Activated T-cell treated with anti-CD3 and anti-CD28 coated beads, Interleukin-2, amount 50 U/mL, for 24 hours (primary cell): ENCODE measurements around the gene AURKA.
"Not testable (repeated sequence)": the region's sequence is repeated elsewhere in the genome, so short reads cannot be mapped to it uniquely, and the experiment has no call there.

ENCODE experiments used
- DNase-seq: peaks from one replicate; pipeline ENCODE4 v3.0.0-alpha.2; 2020
- H3K27ac Mint-ChIP-seq: 2 replicates; pipeline ENCODE4 v1.8.0; 2020; ENCODE audit warnings: mild to moderate bottlenecking, mixed read lengths
- H3K27me3 Mint-ChIP-seq: 2 replicates; pipeline ENCODE4 v1.8.0; 2020; ENCODE audit warnings: mixed read lengths
- H3K36me3 Mint-ChIP-seq: 2 replicates; pipeline ENCODE4 v1.8.0; 2020; ENCODE audit warnings: low read depth, mixed read lengths
- H3K4me1 Mint-ChIP-seq: 2 replicates; pipeline ENCODE4 v1.8.0; 2020; ENCODE audit warnings: low read depth, mixed read lengths
- H3K4me3 Mint-ChIP-seq: 2 replicates; pipeline ENCODE4 v1.8.0; 2020; ENCODE audit warnings: mild to moderate bottlenecking, moderate library complexity, mixed read lengths
- H3K9me3 Mint-ChIP-seq: 2 replicates; pipeline ENCODE4 v1.8.0; 2020; ENCODE audit warnings: mixed read lengths

Gene AURKA

GRCh38 chr20:56412949-56413348 is 20.9 kb upstream of the AURKA start:
- no peaks in the 10 kb centered on the region for H3K27me3 Mint-ChIP-seq
- peaks cover 74% of the 10 kb centered on the region for H3K4me1 Mint-ChIP-seq
- DNase-seq: no peak
- H3K27ac Mint-ChIP-seq: peak overlapping the region; percentile 92
- H3K36me3 Mint-ChIP-seq: peaks cover 61% of the 10 kb centered on the region
- no peaks in the 10 kb centered on the region for H3K9me3 Mint-ChIP-seq
- H3K4me3 Mint-ChIP-seq: peak overlapping the region; percentile 77

- peaks cover 66% of the 10 kb centered on the region for H3K36me3 Mint-ChIP-seq
- H3K4me3 Mint-ChIP-seq: peak overlapping the region; percentile 77
- DNase-seq: no peak
- H3K27me3 Mint-ChIP-seq: no peaks in the 10 kb centered on the region
- H3K27ac Mint-ChIP-seq: peak overlapping the region; percentile 92
- H3K4me1 Mint-ChIP-seq: peaks cover 69% of the 10 kb centered on the region
- H3K9me3 Mint-ChIP-seq: no peaks in the 10 kb centered on the region
These were observed 20.4 kb upstream of the AURKA start for GRCh38 chr20:56412473-56412790.

- no peaks in the 10 kb centered on the region for H3K27me3 Mint-ChIP-seq
- H3K9me3 Mint-ChIP-seq: no peaks in the 10 kb centered on the region
- peaks cover 68% of the 10 kb centered on the region for H3K36me3 Mint-ChIP-seq
- peak; percentile 54 for DNase-seq
- peak within 1 kb of the TSS; percentile 77 for H3K4me3 Mint-ChIP-seq
- H3K4me1 Mint-ChIP-seq: peaks cover 64% of the 10 kb centered on the region
- H3K27ac Mint-ChIP-seq: peak within 1 kb of the TSS; percentile 92
These were observed 19.9 kb upstream of the AURKA start, which contains the start of gene CASS4 for GRCh38 chr20:56411759-56412472. Gene CASS4, plus strand, starts transcription at chr20:56412260. Its CDS starts 199 bp downstream, at chr20:56412459.

DNA sequence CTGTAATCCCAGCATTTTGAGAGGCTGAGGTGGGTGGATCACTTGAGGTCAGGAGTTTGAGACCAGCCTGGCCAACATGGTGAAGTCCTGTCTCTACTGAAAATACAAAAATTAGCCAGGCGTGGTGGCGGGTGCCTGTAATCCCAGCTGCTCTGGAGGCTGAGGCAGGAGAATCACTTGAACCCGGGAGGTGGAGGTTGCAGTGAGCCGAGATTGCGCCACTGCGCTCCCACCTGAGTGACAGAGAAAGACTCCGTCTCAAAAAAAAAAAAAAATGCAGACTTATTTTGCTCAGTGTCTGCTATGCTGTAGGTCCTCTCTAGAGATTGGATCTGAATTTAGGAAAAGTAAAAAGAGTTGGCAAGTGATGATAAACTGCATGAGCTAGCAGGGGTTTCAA is 19.3 kb upstream of the AURKA start:
- H3K27ac Mint-ChIP-seq: peak overlapping the region; percentile 92
- not testable (repeated sequence) for H3K27me3 Mint-ChIP-seq, DNase-seq, H3K9me3 Mint-ChIP-seq
- H3K36me3 Mint-ChIP-seq: peaks cover 71% of the 10 kb centered on the region
- H3K4me1 Mint-ChIP-seq: peaks cover 57% of the 10 kb centered on the region
- H3K4me3 Mint-ChIP-seq: peak overlapping the region; percentile 77

GRCh38 chr20:56409956-56410355 is 17.9 kb upstream of the AURKA start:
- H3K4me3 Mint-ChIP-seq: no peak overlapping the region
- H3K4me1 Mint-ChIP-seq: peaks cover 54% of the 10 kb centered on the region
- no peaks in the 10 kb centered on the region for H3K9me3 Mint-ChIP-seq
- H3K27me3 Mint-ChIP-seq: no peaks in the 10 kb centered on the region
- H3K36me3 Mint-ChIP-seq: peaks cover 79% of the 10 kb centered on the region
- no peak for DNase-seq
- H3K27ac Mint-ChIP-seq: peak overlapping the region; percentile 65

- DNase-seq: no peak
- Mint-ChIP-seq H3K4me1 (peaks cover 51% of the 10 kb centered on the region), H3K9me3 (no peaks in the 10 kb centered on the region), H3K27ac (peak overlapping the region; percentile 7), H3K4me3 (no peak overlapping the region), H3K36me3 (peaks cover 80% of the 10 kb centered on the region), H3K27me3 (no peaks in the 10 kb centered on the region)
These were observed 17.5 kb upstream of the AURKA start for GRCh38 chr20:56409521-56409920.

DNA sequence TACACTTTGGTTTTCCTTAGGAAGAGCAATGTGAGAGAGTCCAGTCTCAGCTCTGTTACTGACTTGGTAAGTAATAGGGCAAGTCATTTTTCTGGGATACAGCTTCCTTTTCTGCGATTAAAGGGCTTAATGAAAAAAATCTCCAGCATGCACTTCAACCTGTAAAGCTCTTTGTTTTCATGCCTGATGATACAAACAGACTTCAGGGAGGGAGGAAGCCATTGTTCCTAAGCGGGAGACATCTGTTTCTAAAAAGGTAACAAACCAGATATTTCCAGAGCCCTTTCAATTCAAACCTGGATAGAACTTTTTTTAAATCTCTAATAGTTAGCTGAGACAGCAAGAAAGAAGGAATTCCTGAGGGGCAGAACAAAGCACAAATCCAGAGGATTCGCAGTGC is 14.9 kb upstream of the AURKA start:
- no peaks in the 10 kb centered on the region for H3K9me3 Mint-ChIP-seq
- peaks cover 81% of the 10 kb centered on the region for H3K36me3 Mint-ChIP-seq
- H3K27ac Mint-ChIP-seq: no peak overlapping the region
- H3K4me1 Mint-ChIP-seq: peaks cover 36% of the 10 kb centered on the region
- no peak for DNase-seq
- H3K4me3 Mint-ChIP-seq: no peak overlapping the region
- no peaks in the 10 kb centered on the region for H3K27me3 Mint-ChIP-seq

DNA sequence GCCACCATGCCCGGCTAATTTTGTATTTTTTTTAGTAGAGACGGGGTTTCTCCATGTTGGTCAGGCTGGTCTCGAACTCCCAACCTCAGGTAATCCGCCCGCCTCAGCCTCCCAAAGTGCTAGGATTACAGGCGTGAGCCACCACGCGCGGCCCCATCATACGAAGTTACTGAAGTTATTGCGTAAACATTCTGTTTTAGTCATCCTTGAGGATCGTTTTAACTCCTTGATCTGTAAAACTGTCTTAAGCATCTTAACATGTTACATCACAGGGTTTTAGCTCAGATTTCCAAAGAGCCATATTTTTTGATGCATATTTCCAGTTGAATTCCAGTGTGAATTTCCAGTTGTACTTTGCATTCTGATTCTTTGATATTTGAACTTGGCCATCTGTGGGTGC is 13.3 kb upstream of the AURKA start:
- DNase-seq, H3K27me3 Mint-ChIP-seq, H3K9me3 Mint-ChIP-seq, H3K4me3 Mint-ChIP-seq: not testable (repeated sequence)
- Mint-ChIP-seq H3K36me3 (peaks cover 91% of the 10 kb centered on the region), H3K4me1 (peaks cover 32% of the 10 kb centered on the region), H3K27ac (peak overlapping the region; percentile 52)

- H3K9me3 Mint-ChIP-seq: no peaks in the 10 kb centered on the region
- no peak for DNase-seq
- H3K4me3 Mint-ChIP-seq: no peak overlapping the region
- H3K36me3 Mint-ChIP-seq: peaks cover 92% of the 10 kb centered on the region
- H3K4me1 Mint-ChIP-seq: peaks cover 35% of the 10 kb centered on the region
- no peaks in the 10 kb centered on the region for H3K27me3 Mint-ChIP-seq
- peak overlapping the region; percentile 63 for H3K27ac Mint-ChIP-seq
These were observed 11.4 kb upstream of the AURKA start for GRCh38 chr20:56403465-56403864.

GRCh38 chr20:56400001-56400640 is 8.1 kb upstream of the AURKA start:
- Mint-ChIP-seq H3K27me3 (no peaks in the 10 kb centered on the region), H3K36me3 (peaks cover 93% of the 10 kb centered on the region), H3K4me3 (no peak overlapping the region), H3K4me1 (peaks cover 39% of the 10 kb centered on the region), H3K27ac (peak overlapping the region; percentile 50), H3K9me3 (no peaks in the 10 kb centered on the region)
- no peak for DNase-seq

DNA sequence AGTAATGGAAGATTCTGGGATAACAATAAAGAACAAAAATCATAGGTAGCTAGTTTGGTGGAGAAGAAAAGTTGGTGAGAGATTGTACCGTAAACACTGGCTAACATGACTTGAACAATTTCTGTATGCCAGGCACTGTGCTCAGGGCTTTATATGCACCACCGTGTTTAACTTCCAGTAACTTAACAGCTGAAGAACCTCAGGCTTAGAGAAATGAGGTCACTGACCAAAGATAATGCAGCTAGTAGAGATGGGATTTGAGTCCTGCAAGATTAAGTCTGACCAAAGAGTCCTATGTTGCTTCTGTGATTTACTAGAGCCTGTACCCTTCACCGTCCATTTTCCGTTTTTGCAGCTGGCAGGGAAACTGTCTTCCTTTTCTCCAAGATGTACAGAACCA is 3.2 kb upstream of the AURKA start:
- Mint-ChIP-seq H3K4me1 (peaks cover 46% of the 10 kb centered on the region), H3K27ac (no peak overlapping the region), H3K27me3 (no peaks in the 10 kb centered on the region), H3K36me3 (peaks cover 57% of the 10 kb centered on the region), H3K4me3 (no peak overlapping the region), H3K9me3 (no peaks in the 10 kb centered on the region)
- no peak for DNase-seq

DNA sequence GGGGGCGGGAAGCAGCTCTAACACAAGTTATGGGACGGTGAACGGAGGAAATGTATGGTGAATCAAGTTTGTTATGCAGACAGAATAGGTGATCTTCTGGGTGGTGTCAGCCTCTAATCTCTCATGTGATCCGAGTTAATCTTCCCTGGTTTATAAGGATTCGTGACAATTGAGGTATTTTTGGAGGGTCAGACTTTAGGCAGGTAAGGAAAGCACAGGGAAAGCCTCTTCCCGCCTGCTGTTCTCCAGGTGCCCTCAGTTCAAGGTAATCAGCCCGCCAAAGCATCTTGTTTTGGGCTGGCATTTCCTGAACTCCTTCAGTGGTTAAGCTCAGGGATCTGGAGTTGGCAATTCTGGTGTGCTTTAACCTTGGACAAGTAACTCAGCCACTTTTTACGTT is 1.6 kb upstream of the AURKA start:
- H3K36me3 Mint-ChIP-seq: peaks cover 57% of the 10 kb centered on the region
- no peak overlapping the region for H3K27ac Mint-ChIP-seq
- peaks cover 34% of the 10 kb centered on the region for H3K4me1 Mint-ChIP-seq
- no peaks in the 10 kb centered on the region for H3K27me3 Mint-ChIP-seq
- H3K4me3 Mint-ChIP-seq: no peak overlapping the region
- no peaks in the 10 kb centered on the region for H3K9me3 Mint-ChIP-seq
- no peak for DNase-seq

DNA sequence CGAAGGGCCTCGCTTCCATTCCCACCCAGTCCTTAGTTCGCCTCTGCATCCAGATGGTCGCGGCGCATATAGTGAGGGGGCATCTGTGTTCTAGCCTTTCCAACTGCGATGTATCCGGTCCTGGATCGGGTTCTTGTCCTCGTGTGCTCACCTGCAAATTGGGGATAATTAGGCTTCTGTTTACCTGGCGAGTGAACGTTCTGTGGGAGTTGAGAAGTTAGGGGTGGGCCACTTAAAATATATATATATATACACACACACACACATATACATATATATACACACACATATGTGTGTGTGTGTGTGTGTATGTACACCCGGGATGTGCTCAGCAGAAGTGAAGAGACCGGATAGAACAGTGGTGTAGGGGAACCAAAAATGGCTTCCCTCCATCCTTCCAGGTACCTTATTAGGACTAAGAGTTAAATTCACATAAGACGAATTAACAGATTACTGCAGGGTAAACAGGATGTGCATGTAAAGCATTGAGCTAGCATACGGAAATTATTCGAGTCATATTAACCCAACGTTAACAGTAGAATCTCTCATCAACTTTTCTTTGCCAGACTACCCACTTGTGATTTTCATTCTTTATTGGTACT is 967 bp upstream of the AURKA start:
- Mint-ChIP-seq H3K4me3 (no peak overlapping the region), H3K27me3 (no peaks in the 10 kb centered on the region), H3K4me1 (peaks cover 34% of the 10 kb centered on the region), H3K36me3 (peaks cover 57% of the 10 kb centered on the region), H3K27ac (no peak overlapping the region), H3K9me3 (no peaks in the 10 kb centered on the region)
- no peak for DNase-seq

GRCh38 chr20:56391596-56392131 is 351 bp downstream of the AURKA start:
- no peak overlapping the region for H3K27ac Mint-ChIP-seq
- no peak overlapping the region for H3K4me3 Mint-ChIP-seq
- no peaks in the 10 kb centered on the region for H3K27me3 Mint-ChIP-seq
- no peaks in the 10 kb centered on the region for H3K9me3 Mint-ChIP-seq
- peaks cover 32% of the 10 kb centered on the region for H3K4me1 Mint-ChIP-seq
- DNase-seq: no peak
- H3K36me3 Mint-ChIP-seq: peaks cover 52% of the 10 kb centered on the region

GRCh38 chr20:56391037-56391436 is 978 bp downstream of the AURKA start:
- H3K9me3 Mint-ChIP-seq: no peaks in the 10 kb centered on the region
- DNase-seq: no peak
- H3K27ac Mint-ChIP-seq: no peak overlapping the region
- peaks cover 53% of the 10 kb centered on the region for H3K36me3 Mint-ChIP-seq
- H3K4me3 Mint-ChIP-seq: no peak overlapping the region
- H3K27me3 Mint-ChIP-seq: no peaks in the 10 kb centered on the region
- H3K4me1 Mint-ChIP-seq: peaks cover 32% of the 10 kb centered on the region
